GM10248 (cell line): ENCODE results near the gene KCNQ5.

ENCODE experiments used
- CTCF ChIA-PET: fragments of 300-600 bp; sonication (Branson Sonifier 250); formaldehyde crosslinking; extraction: SDS; loops from one replicate; lab custom pipeline; 2021; ENCODE audit warnings: antibody characterized with exemption; lab: Yijun Ruan, JAX
- POLR2A ChIA-PET: fragments of 350-650 bp; sonication (Branson Sonifier 250); formaldehyde crosslinking; extraction: SDS; loops from one replicate; lab custom pipeline; 2020; ENCODE audit warnings: antibody characterized with exemption; lab: Yijun Ruan, JAX
- DNase-seq: peaks from one replicate; pipeline ENCODE4 v3.0.0; 2012; ENCODE audit errors: extremely low spot score
- CTCF ChIP-seq: IDR thresholded peaks from 2 replicates; pipeline ENCODE4 v1.5.1; 2012; ENCODE audit warnings: mild to moderate bottlenecking, low read depth; ENCODE audit errors: extremely low read depth, missing control alignments, control extremely low read depth

Gene KCNQ5

GRCh38 chr6:72817208-72817607 lies 195.3 kb downstream of the KCNQ5 start:
- DNase-seq: no peak
- CTCF ChIA-PET: no interaction called here
- no peak for TF ChIP-seq CTCF
- POLR2A ChIA-PET: no interaction called here

GRCh38 chr6:72819609-72820008 lies 197.7 kb downstream of the KCNQ5 start:
- ChIA-PET POLR2A (no interaction called here), CTCF (interaction anchor here (1.3 kb wide), 2 partner anchors 18 to 310 kb away, joined by 3 to 4 read pairs; no protein-coding TSS in a partner anchor)
- no peak for DNase-seq
- no peak for TF ChIP-seq CTCF

GRCh38 chr6:72820153-72820552 lies 198.3 kb downstream of the KCNQ5 start:
- POLR2A ChIA-PET: no interaction called here
- CTCF ChIA-PET: interaction anchor here (1.3 kb wide), 2 partner anchors 18 to 310 kb away, joined by 3 to 4 read pairs; no protein-coding TSS in a partner anchor
- no peak for DNase-seq
- no peak for TF ChIP-seq CTCF

GRCh38 chr6:72820906-72821305 lies 199.0 kb downstream of the KCNQ5 start:
- no peak for DNase-seq
- ChIA-PET CTCF (interaction anchor here (0.6 kb wide), 1 partner anchor 375 kb away, joined by 3 read pairs; no protein-coding TSS in a partner anchor), POLR2A (no interaction called here)
- TF ChIP-seq CTCF: no peak

- POLR2A ChIA-PET: no interaction called here
- TF ChIP-seq CTCF: no peak
- CTCF ChIA-PET: no interaction called here
- no peak for DNase-seq
These were observed 200.2 kb downstream of the KCNQ5 start for GRCh38 chr6:72822023-72822422.

GRCh38 chr6:72822691-72823090 lies 200.8 kb downstream of the KCNQ5 start:
- CTCF ChIA-PET: no interaction called here
- TF ChIP-seq CTCF: no peak
- POLR2A ChIA-PET: no interaction called here
- DNase-seq: no peak
